Stimulated activated CD4-positive, alpha-beta T cell treated with anti-CD3 and anti-CD28 coated beads, TNF-alpha, amount 100 ng/mL, for 48 hours (primary cell): ENCODE results near the gene PRSS3.
A peak's percentile ranks its signal among the peaks of the same experiment; 100 is the strongest.
"Not testable (repeated sequence)": the region's sequence is repeated elsewhere in the genome, so short reads cannot be mapped to it uniquely, and the experiment has no call there.

Experiments
- DNase-seq, 3 donors: peaks; one replicate each; pipeline ENCODE4 v3.0.0-alpha.2; 2020; ENCODE audit warnings: low read depth in 3 of 3

Gene PRSS3

DNA sequence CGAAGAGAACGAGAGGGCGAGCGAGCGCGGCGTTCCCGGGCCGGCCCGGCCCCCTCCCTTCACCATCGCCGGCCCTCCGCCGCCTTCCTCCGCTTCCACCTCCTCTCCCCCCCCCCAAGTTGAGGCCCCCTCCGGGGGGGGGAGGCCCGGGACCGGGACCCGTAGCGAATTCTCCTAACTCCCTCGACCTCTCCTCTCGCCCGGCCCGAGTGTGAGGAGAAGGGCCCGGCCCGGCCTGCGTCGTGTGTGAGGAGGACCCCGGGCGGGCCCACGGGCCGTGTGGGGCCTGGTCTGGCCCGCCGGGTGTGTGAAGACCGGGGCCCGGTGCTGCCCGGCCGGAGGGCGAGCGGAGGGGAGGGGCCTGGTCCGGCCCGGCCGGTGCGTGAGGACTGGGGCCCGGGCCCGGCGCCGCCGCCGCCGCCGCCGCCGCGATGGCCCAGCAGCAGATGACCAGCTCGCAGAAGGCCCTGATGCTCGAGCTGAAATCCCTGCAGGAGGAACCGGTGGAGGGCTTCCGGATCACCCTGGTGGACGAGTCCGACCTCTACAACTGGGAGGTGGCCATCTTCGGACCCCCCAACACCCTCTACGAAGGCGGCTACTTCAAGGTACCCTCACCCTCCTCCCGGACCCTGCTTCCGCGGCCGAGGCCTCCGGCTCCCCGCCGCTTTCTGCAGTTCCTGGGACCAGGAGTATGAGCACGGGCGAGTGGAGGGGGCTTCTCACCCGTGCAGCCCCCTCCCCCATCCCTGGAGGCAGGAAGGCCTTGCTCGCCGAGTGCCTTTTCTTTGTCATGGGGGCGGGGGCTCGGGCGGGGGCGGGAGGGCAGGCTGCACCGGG is 22.2 kb downstream of the PRSS3 start:
- peak; percentile 14 to 48 (median 21) for DNase-seq

DNA sequence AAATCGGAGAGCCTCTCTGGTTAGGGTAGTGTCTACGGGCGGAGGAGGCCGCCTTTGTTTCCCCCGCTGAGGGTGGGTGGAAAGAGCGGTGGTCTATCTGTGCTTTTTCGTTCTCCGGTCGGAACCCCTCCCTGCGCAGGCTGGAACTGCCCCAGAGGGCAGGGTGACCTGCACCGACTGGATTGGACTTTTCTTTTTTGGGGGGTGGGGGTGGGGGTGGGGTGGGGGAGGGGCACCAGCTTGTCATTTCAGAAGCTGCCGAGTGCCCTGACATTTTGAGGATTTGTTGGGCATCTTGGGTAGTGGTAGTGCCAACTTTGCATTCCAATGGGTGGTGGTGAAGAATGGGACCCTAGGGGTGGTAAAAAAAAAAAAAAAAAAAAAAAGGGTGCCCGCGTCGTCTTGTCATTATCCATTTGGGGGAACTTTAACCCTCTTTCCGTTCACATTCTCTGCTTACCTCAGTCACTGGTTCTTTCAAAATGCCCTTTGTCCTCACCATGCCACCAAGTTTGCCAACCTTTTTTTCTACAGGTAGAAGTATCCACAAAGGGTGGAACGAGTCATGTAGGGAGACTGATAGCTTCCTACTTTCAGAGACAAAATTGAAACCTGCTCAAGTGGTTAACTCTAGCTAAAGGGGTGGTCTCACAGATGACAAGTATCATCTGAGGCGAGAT is 22.9 kb downstream of the PRSS3 start:
- DNase-seq, result peak in 1 of 3 donors; percentile 16

DNA sequence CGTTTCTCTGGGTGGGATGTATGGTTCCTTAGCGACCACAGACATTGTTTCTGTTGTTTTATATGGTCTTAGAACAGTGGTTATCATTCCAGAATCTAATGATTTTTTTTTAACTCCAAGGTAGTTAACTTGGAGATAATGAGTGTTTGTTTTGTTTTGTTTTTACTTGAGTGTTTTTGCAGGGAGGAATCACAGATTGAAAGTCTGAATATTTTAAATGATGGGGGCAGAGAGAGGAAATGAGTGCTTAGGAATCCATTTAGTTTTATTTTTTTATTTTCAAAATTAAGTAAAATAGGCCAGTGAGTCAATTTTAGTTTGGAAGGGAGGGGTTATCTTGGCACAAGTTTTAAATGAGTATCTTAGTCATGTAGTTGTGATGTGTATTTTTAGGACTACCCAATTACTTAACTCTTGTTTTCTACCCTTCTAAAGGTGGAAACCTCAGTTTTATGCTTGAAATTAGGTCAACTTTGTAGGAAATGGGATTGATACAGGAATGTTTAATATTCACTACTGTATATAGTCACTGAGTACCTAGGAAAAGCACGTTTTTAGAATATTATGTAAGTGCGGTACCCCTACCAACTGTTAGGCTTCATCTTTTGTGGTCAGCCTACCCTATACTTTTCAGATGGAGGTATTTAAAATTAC is 23.6 kb downstream of the PRSS3 start:
- no peak for DNase-seq

DNA sequence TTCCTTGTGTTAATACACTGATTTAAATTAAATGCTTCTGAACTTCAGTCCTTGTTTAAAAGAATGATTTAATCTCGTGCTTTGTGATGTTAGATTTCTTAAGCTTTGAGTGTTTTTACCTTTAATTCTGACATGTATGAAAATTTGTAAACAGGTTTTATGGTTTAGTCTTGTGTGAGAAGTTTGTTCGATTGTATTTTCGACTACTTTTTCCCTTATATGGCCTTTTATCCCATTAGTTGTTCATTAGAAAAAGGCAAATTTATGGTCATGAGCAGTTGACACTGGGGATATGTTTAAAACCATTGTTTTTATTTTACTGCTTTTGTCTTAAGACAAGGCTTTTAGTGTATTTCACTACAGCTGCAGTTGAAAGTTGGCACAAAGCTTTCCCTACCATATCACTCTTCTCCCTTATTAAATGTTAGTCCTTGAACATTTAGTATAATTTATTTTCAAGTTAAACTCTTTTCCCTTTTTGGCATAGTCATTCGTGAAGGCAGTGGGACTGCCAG is 24.9 kb downstream of the PRSS3 start:
- DNase-seq, result no peak

DNA sequence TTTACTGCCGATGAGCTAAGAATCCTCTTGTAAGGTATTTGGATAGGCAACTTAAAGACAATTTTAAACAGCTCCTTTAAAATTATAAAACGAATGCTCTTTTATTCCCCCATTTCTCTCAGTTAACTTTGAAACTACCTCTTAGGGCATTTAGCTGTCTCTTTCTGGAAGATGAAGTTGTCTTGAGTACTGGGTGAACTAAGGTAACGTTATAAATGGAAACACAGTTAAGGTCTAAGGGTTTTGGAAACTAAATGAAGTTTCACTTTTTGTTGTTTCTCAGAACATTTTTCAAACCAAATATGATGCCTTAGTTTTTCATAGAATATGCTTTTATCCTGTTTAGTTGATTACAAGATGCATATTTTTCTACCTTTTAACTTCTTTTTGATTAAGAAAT is 28.4 kb downstream of the PRSS3 start:
- no peak for DNase-seq

DNA sequence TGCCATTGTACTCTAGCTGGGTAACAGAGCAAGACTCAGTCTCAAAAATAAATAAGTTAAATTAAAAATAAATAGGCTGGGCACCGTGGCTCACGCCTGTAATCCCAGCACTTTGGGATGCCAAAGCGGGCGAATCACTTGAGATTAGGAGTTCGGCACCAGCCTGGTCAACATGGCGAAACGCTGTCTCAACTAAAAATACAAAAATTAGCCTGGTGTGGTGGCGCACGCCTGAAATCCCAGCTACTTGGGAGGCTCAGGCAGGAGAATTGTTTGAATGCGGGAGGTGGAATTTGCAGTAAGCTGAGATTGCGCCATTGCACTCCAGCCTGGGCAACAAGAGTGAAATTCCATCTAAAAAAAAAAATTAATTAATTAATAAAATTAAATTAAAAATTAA is 31.9 kb downstream of the PRSS3 start:
- DNase-seq, result not testable (repeated sequence)

DNA sequence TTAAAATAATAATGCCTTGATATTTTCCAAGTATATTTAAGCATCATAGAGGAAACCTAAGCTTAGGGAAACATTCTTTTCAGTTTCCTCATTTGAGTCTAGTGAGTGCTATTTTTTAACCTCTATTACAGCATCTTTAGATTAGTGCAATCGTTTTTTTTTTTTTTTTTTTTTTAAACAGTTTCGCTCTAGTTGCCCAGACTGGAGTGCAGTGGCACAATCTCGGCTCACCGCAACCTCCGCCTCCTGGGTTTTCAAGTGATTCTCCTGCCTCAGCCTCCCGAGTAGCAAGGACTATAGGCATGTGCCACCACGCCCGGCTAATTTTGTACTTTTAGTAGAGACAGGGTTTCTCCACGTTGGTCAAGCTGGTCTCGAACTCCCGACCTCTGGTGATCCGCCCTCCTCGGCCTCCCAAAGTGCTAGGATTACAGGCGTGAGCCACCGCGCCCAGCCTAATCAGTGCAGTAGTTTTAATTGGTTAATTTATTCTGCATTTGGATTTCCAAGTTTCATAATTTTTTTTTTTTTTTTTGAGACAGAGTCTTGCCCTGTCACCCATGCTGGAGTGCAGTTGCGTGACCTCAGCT is 34.4 kb downstream of the PRSS3 start:
- not testable (repeated sequence) for DNase-seq

DNA sequence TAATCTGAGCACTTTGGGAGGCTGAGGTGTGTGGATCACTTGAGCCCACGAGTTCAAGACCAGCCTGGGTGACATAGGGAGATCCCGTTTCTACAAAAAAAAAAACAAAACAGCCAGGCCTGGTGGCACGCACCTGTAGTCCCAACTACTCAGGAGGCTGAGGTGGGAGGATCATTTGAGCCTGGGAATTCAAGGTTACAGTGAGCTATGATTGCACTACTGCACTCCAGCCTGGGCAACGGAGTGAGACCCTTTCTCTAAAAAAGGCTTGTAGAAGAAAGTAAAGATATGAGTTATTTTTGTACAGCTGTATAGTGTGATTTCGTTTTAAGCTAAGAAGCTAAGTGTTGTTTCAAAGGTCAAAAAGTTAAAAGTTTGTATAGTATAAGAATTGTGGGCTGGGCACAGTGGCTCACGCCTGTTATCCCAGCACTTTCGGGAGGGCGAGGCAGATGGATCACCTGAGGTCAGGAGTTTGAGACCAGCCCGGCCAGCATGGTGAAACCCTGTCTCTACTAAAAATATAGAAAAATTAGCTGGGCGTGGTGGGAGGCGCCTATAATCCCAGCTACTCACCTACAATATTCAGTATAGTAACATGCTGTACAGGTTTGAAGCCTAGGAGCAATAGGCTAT is 40.4 kb downstream of the PRSS3 start:
- DNase-seq, result no peak

DNA sequence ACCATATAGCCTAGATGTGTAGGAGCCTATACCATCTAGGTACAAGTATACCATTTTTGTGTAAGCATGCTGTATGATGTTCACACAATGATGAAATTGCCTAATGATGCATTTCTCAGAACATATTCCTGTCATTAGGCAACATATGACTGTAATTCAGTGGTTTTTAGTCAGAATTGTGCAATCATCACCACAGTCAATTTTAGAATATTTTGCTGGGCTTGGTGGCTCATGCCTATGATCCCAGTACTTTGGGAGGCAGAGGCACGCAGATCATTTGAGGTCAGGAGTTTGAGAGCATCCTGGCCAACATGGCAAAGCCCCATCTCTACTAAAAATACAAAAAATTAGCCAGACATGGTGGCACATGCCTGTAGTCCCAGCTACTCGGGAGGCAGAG is 40.9 kb downstream of the PRSS3 start:
- not testable (repeated sequence) for DNase-seq

DNA sequence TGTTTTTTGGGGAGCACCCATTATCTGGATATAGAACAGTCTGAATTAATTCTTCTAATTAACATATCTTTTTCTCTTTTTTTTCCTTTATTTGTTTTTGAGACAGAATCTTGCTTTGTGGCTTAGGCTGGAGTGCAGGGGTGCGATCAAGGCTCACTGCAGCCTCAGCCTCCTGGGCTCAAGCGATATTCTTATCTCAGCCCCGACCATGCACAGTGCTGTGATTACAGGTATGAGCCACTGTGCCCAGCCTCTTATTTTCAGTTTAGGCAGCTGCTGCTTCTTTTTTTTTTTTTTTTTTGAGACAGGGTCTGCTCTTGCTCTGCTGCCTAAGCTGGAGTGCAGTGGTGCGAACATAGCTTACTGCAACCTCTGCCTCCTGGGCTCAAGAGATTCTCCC is 41.8 kb downstream of the PRSS3 start:
- DNase-seq, result no peak

DNA sequence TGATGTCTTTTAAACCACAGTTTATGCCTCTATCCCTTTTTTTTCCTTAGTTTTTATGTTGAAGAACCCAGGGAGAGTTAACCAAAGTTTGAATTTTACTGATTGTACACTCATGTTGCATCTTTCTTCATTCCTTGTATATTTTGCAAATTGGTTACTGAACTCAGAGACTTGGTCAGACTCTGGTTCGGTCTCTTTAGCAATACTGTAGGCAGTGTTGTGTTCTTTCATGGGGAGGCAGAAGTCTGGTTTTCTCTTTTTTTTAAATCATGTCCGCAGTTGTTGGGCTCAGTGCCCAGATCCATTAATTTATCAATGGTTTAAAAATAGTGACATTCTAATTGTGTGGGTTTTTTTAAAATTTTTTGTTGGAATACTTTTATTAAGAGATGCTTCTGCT is 45.0 kb downstream of the PRSS3 start:
- DNase-seq, result no peak

DNA sequence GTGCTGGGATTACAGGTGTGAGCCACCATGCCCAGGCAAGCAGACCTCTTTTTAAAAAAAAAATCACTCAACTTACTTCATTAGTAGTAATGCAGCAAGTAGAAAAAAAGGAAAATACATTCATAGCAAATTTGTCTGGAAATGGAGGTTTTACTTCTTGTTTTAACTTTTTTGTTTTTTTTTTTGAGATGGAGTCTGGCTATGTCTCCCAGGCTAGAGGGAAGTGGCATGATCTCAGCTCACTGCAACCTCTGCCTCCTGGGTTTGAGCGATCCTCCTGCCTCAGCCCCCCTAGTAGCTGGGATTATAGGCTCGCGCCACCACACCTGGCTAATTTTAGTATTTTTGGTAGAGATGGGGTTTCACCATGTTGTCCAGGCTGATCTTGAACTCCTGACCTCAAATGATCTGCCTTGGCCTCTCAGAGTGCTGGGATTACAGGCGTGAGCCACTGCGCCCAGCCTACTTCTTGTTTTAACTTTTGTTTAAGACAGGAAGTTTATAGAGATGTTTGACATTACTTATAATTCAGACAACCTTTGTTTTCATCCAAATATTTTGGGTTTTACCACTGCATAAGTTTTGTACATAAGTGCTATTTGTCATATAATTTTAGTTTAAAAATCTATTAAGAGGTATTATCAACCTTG is 48.1 kb downstream of the PRSS3 start:
- no peak for DNase-seq

DNA sequence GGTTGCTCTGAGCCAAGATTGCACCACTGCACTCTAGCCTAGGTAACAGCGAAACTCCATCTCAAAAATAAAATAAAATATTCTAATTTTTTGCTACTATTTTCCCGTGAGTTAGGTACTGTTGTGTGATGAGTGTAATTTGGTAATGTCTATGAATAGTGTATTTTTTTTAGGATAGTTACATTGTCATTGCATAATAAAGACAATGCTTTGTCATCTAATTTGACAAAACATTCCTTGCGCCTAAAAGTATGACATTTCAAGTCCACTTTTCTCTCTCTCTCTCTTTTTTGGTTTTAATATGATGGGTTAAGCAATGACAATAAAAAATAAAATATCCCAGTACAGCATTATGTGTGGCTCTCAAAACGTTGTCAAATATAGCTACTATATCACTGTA is 50.9 kb downstream of the PRSS3 start:
- no peak for DNase-seq

DNA sequence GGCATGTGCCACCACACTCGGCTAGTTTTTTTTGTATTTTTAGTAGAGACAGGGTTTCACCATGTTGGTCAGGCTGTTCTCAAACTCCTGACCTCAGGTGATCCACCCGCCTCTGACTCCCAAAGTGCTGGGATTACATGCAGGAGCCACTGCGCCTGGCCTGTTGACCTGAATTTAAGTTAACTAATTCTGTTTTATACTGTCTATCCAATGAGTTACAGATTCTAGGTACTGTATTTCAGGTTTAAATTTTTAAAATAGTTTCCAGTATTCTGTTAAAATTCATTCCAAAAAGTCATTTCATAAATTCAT is 52.5 kb downstream of the PRSS3 start:
- not testable (repeated sequence) for DNase-seq
